HG03039 (cell line): ENCODE results near the gene WNT8A.

ENCODE experiments used
- ATAC-seq: cut with Tn5 transposase; IDR thresholded peaks from one replicate; pipeline ENCODE4 v1.9.1; 2021; ENCODE audit warnings: mild to moderate bottlenecking, moderate library complexity; ENCODE audit not compliant: unreplicated experiment

Gene WNT8A

DNA sequence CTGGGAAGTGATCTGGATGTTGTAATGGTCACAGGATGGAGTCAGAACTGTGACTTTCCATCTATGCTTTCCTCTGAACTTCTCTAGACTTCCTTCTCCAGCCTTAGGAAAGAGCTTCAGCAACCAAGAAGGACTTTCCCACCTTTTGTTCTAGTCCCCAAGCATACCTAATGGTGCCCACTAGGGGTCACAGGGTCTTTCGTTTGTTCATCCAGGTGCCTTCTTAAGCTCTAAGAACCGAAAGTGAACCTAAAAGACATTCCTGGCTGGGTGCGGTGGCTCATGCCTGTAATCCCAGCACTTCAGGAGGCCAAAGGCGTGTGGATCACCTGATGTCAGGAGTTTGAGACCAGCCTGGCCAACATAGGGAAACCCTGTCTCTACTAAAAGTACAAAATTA, 1.8 kb upstream of the WNT8A start:
- no peak for ATAC-seq

DNA sequence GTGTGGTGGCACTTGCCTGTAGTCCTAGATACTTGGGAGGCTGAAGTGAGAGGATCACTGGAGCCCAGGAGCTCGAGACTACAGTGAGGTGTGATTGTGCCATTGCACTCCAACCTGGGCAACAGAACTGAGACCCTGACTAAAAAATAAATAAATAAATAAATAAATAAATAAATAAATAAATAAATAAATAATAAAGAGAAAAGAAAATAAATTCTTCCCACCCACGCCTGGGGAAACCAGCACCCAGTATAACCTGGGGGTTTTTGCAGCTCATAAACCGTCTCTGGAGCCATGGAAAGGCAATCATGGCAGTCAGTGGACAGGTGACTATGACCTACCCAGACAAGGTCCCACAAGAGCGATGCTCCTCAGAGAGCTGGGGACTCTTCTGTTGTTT, 7.9 kb downstream of the WNT8A start:
- no peak for ATAC-seq

DNA sequence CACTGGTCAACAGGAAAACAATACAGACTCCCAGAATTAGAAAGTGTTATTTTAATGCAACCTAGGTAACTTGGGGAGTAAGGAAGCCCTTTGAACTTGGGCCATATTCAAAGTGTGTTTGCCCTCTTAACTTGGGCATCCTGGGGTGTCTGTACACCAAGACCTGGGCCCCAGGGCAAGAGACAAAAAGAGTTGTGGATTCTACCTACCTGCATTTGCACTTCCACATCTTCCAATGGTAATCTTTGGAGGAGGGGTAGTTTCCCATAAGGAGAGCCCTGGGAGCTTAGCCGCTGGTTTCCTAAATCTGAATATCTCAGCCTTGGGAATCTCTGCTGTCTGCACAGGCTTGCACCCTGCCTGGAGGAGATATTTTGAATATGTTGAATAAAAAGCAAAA, 8.5 kb downstream of the WNT8A start:
- no peak for ATAC-seq

GRCh38 chr5:138093036-138093435, 9.2 kb downstream of the WNT8A start:
- no peak for ATAC-seq

DNA sequence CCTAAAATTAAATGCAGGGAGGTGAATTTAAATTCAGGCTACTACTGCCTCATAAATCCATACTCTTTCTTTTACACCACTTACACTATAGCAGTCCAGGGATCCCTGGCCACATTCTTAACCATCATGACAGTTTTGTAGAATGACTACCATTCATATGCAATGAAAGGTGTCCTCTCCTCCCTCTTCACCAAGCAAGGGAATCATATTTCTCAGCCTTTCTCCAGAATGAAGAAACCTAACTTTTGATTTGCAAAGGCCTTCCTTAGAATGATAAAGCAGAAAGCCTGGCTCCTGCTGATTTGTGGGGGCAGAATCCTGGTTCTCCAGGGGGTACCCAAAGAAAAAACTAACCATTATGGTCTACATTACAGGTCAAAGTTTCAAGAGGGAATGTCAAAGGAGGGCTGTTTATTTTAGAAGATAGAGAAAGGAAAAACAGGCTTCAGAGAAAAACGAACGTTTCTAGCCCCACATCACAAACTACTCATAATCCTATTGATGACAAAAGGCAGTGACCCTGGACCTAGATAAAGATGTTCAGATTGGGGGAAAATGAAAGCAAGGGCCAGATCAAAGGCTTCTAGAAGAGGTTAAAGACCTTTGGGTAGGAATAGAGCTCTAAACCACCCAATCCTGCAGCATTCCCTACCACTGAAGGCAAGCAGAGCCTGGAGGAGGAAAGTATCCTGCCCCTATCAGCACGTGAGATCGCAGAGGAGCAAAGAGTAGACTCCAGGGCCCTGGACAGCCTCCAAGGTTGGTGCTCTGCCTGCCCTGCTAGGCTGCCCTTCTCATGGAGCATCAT, 11.5 kb downstream of the WNT8A start:
- no peak for ATAC-seq

DNA sequence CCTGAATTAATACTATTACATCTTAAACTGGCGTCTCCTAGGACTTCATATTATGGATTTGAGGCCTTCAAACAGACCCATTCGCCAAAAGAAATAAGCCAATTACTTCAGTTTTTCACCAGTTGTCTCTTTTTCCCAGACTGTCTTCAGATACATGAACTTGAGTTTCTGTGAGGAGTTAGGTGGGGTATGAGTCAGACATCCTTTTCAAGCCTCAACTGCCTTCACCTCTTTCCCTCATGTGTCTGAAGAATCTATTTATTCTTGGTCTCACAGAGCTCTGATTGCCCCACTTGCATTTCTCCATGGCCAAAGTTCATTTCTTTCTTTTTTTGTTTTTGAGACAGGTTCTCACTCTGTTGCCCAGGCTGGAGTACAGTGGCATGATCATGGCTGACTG, 12.5 kb downstream of the WNT8A start:
- ATAC-seq = no peak

DNA sequence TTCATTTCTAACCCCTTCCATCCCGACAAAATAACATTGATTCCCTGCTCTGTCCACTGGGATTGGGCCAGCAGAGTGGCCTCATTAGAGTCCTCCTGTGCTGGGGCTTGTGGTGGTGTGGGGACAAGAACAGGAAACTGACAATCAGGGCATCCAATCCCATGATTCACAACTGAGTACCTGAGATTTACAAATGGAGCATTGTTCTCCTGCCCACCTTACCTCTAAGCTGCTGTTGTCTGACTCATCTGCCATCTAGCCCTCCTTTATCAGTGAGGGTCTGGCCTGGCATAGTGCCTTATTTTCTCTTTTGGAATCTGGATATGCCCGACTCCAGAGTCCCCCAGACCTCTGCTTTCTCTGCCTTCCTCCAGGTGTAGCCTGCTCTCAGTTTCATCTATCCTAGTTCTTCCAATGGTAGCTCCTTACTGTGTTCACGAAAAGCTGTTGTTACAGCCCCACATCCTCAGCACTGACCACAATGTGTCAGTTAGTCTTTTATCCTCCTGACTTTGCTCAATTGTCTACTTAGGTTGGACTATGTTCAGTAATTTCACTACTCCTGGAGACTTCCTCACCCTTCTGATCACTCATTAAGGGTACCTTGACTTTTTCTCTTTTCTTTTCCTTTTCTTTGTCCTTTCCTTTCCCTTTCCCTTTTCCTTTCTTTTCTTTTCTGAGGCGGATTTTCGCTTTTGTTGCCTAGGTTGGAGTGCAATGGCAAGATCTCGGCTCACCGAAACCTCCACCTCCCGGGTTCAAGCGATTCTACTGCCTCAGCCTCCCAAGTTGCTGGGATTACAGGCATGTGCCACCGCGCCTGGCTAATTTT, 13.4 kb downstream of the WNT8A start:
- no peak for ATAC-seq

DNA sequence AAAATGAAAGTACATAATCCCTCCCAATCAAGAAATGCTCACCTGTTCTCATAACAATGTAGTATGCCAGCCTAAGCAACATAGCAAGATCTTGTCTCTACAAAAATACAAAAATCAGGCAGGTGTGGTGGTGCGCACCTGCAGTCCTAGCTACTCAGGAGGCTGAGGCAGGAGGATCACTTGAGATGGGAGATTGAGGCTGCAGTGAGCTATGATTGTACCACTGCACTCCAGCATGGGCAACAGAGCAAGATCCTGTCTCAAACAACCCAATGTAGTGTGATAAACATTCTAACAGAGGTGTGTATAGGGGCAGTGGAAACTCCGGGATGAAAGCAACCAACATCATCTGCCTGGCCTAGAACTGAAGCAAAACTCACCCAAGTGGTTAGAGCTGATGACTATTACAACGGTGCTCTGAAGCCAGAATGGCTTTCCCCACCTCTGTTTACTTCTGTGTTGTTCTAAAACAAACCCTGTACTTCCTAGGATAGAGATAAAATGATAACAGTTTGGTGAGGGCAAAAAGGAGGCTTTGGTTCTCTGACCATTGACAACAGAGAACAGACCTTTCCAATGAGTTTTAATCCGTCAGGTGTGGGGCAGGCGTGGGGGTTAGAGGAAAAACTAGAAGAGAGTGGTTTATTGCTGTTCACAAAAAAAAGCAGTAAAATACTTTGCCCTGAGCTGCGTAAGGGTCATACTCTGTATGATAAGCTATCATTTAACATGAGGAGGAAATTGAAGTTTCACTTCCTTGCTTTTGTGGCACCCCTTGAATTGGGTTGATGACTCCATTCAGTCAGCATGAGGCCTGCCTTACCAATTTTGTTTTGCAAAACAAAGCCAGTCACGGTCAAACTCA, 18.9 kb downstream of the WNT8A start:
- no peak for ATAC-seq

- ATAC-seq = no peak
Observed at GRCh38 chr5:138103319-138103637, 19.4 kb downstream of the WNT8A start.

GRCh38 chr5:138105709-138106108, 21.9 kb downstream of the WNT8A start:
- ATAC-seq = no peak

GRCh38 chr5:138107213-138107612, 23.4 kb downstream of the WNT8A start:
- ATAC-seq = no peak

- no peak for ATAC-seq
Observed at GRCh38 chr5:138109463-138110265, 25.8 kb downstream of the WNT8A start.

GRCh38 chr5:138110266-138110963, 26.6 kb downstream of the WNT8A start:
- ATAC-seq = no peak

DNA sequence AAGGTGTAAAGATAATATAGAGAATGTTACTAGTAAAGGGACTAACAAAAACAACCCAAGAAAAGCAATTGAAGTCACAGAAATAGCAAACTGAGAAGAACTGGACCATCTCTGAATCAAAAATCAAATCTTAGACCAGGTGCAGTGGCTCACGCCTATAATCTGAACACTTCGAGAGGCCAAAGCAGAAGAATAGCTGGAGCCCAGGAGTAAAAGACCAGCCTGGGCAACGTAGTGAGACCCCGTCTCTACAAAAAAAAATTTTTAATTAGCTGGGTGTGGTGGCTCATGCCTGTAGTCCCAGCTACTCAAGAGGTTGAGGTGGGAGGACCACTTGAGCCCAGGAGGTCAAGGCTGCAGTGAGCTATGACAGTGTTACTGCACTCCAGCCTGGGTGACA, 27.3 kb downstream of the WNT8A start:
- no peak for ATAC-seq

GRCh38 chr5:138111937-138112336, 28.1 kb downstream of the WNT8A start:
- no peak for ATAC-seq

DNA sequence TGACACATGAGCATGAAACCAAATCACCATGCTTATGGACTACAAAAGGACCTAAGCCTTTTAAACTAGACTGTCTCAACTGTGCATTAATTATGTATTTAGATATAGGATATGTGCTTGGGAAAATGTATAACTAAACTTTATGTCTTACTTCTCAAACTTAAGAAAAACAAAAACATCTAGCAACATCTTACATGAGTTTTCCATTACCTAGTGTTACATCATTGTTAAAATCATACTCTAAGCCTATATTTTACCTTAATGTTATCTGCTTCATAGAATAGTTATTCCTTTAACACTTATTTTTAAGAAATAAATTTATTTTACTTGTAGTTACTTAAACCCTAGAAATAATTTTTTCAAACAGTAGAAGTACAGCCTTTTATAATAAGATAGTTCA, 31.4 kb downstream of the WNT8A start:
- no peak for ATAC-seq

DNA sequence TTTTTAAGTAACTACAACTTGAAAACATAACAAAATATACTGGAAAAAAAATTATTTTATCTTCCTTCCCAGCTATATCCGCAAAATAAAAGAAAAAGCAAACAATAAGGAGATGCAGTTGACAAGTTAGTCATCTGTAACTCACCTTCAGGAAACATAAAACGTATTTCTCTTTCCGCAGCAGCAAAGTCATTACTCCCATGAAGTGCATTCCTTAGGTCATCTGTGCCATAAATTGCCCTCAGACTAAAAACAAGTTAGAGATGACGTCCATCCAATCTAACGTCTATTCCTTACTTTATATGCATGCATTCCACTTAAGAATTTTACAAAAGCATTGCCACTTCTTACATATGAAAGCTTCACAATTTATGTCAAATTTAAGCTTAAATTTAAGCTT, 44.5 kb downstream of the WNT8A start:
- no peak for ATAC-seq

DNA sequence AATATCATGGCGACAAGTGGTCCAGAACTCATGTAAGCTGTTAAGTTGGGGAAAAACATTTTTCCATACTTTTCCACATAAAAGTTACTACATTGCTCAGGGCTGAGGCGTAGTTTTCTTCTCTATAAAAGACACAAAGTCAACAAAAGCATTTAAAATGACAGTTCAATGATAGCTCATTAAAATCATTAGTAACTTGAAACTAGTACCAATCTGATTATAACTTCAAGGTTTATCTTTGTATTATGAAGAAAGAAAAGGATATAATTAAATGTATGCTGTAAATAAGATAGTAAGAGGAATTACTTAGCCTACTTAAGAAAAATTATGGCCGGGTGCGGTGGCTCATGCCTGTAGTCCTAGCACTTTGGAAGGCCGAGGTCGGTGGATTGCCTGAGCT, 45.5 kb downstream of the WNT8A start:
- ATAC-seq = no peak

DNA sequence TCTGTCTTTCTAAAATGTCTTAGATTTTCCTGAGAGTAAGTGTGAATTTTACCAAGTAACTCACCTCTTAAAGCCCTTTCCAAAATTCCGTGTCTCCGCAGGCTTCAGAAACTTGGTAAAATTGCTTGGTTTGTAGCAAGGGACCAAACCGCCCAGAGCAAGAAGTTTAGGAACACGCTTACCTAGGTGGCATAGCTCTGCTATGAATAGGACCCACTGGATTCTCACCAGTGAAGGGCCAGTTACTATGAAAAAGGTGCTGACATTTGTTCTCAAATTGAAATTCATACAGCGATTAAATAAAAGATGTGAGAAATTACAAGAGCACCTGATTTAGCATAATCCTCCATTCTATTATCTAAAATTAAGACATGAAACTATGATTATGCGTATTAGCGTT, 48.7 kb downstream of the WNT8A start:
- ATAC-seq = no peak
